ENCODE data around the gene MIOS.

MIOS gene

GRCh38 chr7:7584653-7585052, 18.0 kb downstream of the MIOS start:
- H3K27me3 ChIP-seq, result no peaks in the 10 kb centered on the region
- H3K9me3 ChIP-seq (replicated peaks in 1 of 11), result no peaks in the 10 kb centered on the region
- H4K20me1 ChIP-seq, result peaks cover 0 to 19% (median 0%) of the 10 kb centered on the region in 11 experiments; a peak in 5 of 22 replicates
- H3K4me2 ChIP-seq, result no peak overlapping the region
- no peak overlapping the region for H3K27ac ChIP-seq
- peaks cover 8 to 74% (median 42%) of the 10 kb centered on the region in 11 experiments for H3K36me3 ChIP-seq
- no peak for TF ChIP-seq Cebpa-rat (IDR thresholded peaks at IDR 0.05)
- no peaks in the 10 kb centered on the region for H3K4me1 ChIP-seq
- no peak overlapping the region for H3K4me3 ChIP-seq
- no peak overlapping the region for H3K9ac ChIP-seq

- no peaks in the 10 kb centered on the region for H3K4me1 ChIP-seq
- no peak overlapping the region for H3K27ac ChIP-seq
- H3K27me3 ChIP-seq, result no peaks in the 10 kb centered on the region
- H3K9ac ChIP-seq, result no peak overlapping the region
- H3K9me3 ChIP-seq (replicated peaks in 1 of 11), result no peaks in the 10 kb centered on the region
- peaks cover 15 to 74% (median 41%) of the 10 kb centered on the region in 11 experiments; a peak in 21 of 22 replicates for H3K36me3 ChIP-seq
- H4K20me1 ChIP-seq, result peaks cover 0 to 23% (median 0%) of the 10 kb centered on the region in 11 experiments; a peak in 5 of 22 replicates
- H3K4me2 ChIP-seq, result no peak overlapping the region
- TF ChIP-seq Cebpa-rat (IDR thresholded peaks at IDR 0.05), result no peak
- no peak overlapping the region for H3K4me3 ChIP-seq
Measured at GRCh38 chr7:7585241-7585928, 18.7 kb downstream of the MIOS start.

GRCh38 chr7:7595451-7595850, 28.8 kb downstream of the MIOS start:
- H3K36me3 ChIP-seq, result peaks cover 60 to 95% (median 77%) of the 10 kb centered on the region in 11 experiments

GRCh38 chr7:7596176-7596575, 29.5 kb downstream of the MIOS start:
- H3K36me3 ChIP-seq, result peaks cover 56 to 89% (median 69%) of the 10 kb centered on the region in 11 experiments

More at GRCh38 chr7:7595451-7595850, 28.8 kb downstream of the MIOS start:
- no peak overlapping the region for H3K9ac ChIP-seq
- TF ChIP-seq Cebpa-rat (IDR thresholded peaks at IDR 0.05), result no peak
- H4K20me1 ChIP-seq, result peaks cover 0 to 7% (median 0%) of the 10 kb centered on the region in 11 experiments; a peak in 1 of 22 replicates
- no peak overlapping the region for H3K4me2 ChIP-seq
- no peaks in the 10 kb centered on the region for H3K27me3 ChIP-seq
- no peaks in the 10 kb centered on the region; a peak in 1 of 20 replicates for H3K4me1 ChIP-seq
- H3K27ac ChIP-seq, result no peak overlapping the region
- H3K4me3 ChIP-seq, result no peak overlapping the region
- H3K9me3 ChIP-seq (replicated peaks in 1 of 11), result peaks cover 9 to 16% (median 12%) of the 10 kb centered on the region in 11 experiments; a peak in 18 of 22 replicates

GRCh38 chr7:7607010-7607409, 40.3 kb downstream of the MIOS start:
- no peak overlapping the region for H3K4me3 ChIP-seq
- peaks cover 0 to 7% (median 0%) of the 10 kb centered on the region in 11 experiments; a peak in 2 of 22 replicates for H4K20me1 ChIP-seq
- no peak overlapping the region for H3K4me2 ChIP-seq
- no peaks in the 10 kb centered on the region for H3K9me3 ChIP-seq (replicated peaks in 1 of 11)
- H3K4me1 ChIP-seq, result no peaks in the 10 kb centered on the region
- TF ChIP-seq Cebpa-rat (IDR thresholded peaks at IDR 0.05), result no peak
- peaks cover 20 to 66% (median 35%) of the 10 kb centered on the region in 11 experiments for H3K36me3 ChIP-seq
- H3K9ac ChIP-seq, result no peak overlapping the region
- no peak overlapping the region for H3K27ac ChIP-seq
- no peaks in the 10 kb centered on the region for H3K27me3 ChIP-seq

More at GRCh38 chr7:7596176-7596575, 29.5 kb downstream of the MIOS start:
- Histone ChIP-seq H3K4me1 (no peaks in the 10 kb centered on the region; a peak in 1 of 20 replicates), H3K9me3 (replicated peaks in 1 of 11) (peaks cover 9 to 16% (median 12%) of the 10 kb centered on the region in 11 experiments; a peak in 18 of 22 replicates), H3K9ac (no peak overlapping the region), H4K20me1 (peaks cover 0 to 7% (median 0%) of the 10 kb centered on the region in 11 experiments; a peak in 1 of 22 replicates), H3K4me2 (no peak overlapping the region), H3K4me3 (no peak overlapping the region), H3K27ac (no peak overlapping the region), H3K27me3 (no peaks in the 10 kb centered on the region)
- no peak for TF ChIP-seq Cebpa-rat (IDR thresholded peaks at IDR 0.05)

GRCh38 chr7:7609330-7609729, 42.6 kb downstream of the MIOS start:
- Histone ChIP-seq H3K4me1 (no peaks in the 10 kb centered on the region), H3K36me3 (peaks cover 20 to 66% (median 35%) of the 10 kb centered on the region in 11 experiments), H3K27me3 (no peaks in the 10 kb centered on the region), H4K20me1 (peaks cover 0 to 7% (median 0%) of the 10 kb centered on the region in 11 experiments; a peak in 2 of 22 replicates), H3K27ac (no peak overlapping the region), H3K9ac (no peak overlapping the region), H3K4me3 (no peak overlapping the region), H3K4me2 (no peak overlapping the region), H3K9me3 (replicated peaks in 1 of 11) (no peaks in the 10 kb centered on the region)
- no peak for TF ChIP-seq Cebpa-rat (IDR thresholded peaks at IDR 0.05)

- Histone ChIP-seq H3K36me3 (peaks cover 3 to 40% (median 14%) of the 10 kb centered on the region in 11 experiments; a peak in 17 of 22 replicates), H3K27ac (no peak overlapping the region), H3K9ac (no peak overlapping the region), H3K9me3 (replicated peaks in 1 of 11) (no peaks in the 10 kb centered on the region), H3K4me2 (no peak overlapping the region), H3K4me1 (no peaks in the 10 kb centered on the region), H3K27me3 (no peaks in the 10 kb centered on the region), H3K4me3 (no peak overlapping the region), H4K20me1 (no peaks in the 10 kb centered on the region)
- TF ChIP-seq Cebpa-rat (IDR thresholded peaks at IDR 0.05), result no peak
Measured at GRCh38 chr7:7612519-7612918, 45.8 kb downstream of the MIOS start.

GRCh38 chr7:7613210-7613609, 46.5 kb downstream of the MIOS start:
- Histone ChIP-seq H3K27ac (no peak overlapping the region), H3K36me3 (peaks cover 0 to 33% (median 8%) of the 10 kb centered on the region in 11 experiments; a peak in 13 of 22 replicates), H3K9ac (no peak overlapping the region), H3K4me1 (no peaks in the 10 kb centered on the region), H3K27me3 (no peaks in the 10 kb centered on the region), H3K4me3 (no peak overlapping the region), H3K4me2 (no peak overlapping the region), H4K20me1 (no peaks in the 10 kb centered on the region), H3K9me3 (replicated peaks in 1 of 11) (no peaks in the 10 kb centered on the region)
- TF ChIP-seq Cebpa-rat (IDR thresholded peaks at IDR 0.05), result no peak

- Histone ChIP-seq H3K36me3 (peaks cover 0 to 24% (median 3%) of the 10 kb centered on the region in 11 experiments; a peak in 10 of 22 replicates), H3K4me3 (no peak overlapping the region), H3K4me1 (no peaks in the 10 kb centered on the region), H3K27me3 (no peaks in the 10 kb centered on the region), H3K27ac (no peak overlapping the region), H4K20me1 (no peaks in the 10 kb centered on the region), H3K9ac (no peak overlapping the region), H3K9me3 (replicated peaks in 1 of 11) (no peaks in the 10 kb centered on the region), H3K4me2 (no peak overlapping the region)
- TF ChIP-seq Cebpa-rat (IDR thresholded peaks at IDR 0.05), result no peak
Measured at GRCh38 chr7:7614018-7614741, 47.5 kb downstream of the MIOS start.
